GM10266 (cell line): ENCODE results near the gene ANKHD1.

Experiments used
- DNase-seq: peaks from one replicate; pipeline ENCODE4 v3.0.0; 2012; ENCODE audit errors: extremely low spot score
- TF ChIP-seq, protein P1 (sequence below): IDR thresholded peaks from 2 replicates; pipeline ENCODE4 v1.5.1; 2012; ENCODE audit warnings: mild to moderate bottlenecking, low read depth; ENCODE audit not compliant: control insufficient read depth, insufficient read depth; ENCODE audit errors: missing control alignments

The ANKHD1 gene

DNA sequence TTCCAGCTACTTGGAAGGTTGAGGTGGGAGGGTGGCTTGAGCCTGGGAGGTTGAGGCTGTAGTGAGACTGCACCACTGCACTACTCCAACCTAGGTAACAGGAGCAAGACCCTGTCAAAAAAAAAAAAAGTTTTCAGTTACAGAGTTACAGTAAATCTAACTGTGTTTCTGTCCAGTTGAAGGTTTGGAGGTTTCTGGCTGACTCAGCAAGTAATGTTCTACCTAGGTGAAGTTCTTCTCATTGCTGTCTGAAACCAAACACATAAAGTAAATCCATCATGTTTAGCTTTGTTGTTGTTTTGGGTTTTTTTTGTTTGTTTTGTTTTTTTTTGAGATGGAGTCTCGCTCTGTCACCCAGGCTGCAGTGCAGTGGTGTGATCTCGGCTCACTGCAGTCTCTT is 7.9 kb upstream of the ANKHD1 start:
- DNase-seq = no peak
- TF ChIP-seq, protein P1, sequence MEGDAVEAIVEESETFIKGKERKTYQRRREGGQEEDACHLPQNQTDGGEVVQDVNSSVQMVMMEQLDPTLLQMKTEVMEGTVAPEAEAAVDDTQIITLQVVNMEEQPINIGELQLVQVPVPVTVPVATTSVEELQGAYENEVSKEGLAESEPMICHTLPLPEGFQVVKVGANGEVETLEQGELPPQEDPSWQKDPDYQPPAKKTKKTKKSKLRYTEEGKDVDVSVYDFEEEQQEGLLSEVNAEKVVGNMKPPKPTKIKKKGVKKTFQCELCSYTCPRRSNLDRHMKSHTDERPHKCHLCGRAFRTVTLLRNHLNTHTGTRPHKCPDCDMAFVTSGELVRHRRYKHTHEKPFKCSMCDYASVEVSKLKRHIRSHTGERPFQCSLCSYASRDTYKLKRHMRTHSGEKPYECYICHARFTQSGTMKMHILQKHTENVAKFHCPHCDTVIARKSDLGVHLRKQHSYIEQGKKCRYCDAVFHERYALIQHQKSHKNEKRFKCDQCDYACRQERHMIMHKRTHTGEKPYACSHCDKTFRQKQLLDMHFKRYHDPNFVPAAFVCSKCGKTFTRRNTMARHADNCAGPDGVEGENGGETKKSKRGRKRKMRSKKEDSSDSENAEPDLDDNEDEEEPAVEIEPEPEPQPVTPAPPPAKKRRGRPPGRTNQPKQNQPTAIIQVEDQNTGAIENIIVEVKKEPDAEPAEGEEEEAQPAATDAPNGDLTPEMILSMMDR = no peak

DNA sequence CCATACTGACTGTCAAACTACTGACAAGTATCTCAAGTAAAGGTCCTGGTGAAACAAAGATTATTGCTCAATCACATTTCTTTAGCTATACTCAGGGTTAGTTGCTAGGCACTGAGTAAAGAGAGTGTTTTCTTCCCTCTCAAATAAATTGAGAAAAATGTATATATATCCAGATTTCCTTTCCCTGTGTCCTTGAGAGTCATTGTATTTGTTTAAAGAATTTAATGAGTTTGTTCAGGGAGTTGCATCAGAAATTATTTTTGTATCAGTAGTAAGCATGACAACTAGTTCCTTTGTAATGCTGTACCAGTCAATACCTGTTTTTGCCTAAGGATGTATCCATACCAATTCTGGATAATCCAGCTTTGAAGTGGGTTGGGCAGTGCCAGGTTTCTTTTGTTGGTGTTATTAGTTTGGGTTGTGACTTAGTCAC is 3.2 kb upstream of the ANKHD1 start:
- TF ChIP-seq, protein P1 = no peak
- no peak for DNase-seq

DNA sequence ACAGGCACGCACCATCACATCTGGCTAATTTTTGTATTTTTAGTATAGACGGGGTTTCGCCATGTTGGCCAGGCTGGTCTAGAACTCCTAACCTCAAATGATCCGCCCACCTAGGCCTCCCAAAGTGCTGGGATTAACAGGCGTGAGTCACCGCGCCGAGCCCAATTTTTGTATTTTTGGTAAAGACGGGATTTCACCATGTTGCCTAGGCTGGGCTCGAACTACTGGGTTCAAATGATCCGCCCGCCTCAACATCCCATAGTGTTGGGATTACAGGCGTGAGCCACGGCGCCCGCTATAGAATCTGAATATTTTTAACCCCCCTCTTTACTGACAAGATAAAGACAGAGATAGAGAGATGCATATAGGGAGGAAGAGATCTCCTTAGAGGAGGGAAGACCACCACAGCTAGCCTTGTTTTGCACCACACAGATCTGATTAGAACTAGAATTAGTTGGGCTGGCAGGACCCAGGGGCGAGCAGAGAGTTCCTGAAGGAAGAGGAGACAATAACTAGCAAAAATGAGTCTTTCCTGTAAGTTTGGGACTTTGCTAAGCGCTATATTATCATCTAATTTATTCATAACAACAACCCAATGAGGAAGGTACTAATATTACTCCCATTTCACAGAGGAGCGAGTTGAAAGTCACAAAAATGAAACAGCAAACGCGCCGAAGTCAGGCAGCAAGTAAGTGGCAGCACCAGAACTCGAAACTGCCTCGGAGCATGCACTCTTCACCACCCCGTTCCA is 1.5 kb upstream of the ANKHD1 start:
- TF ChIP-seq, protein P1 = no peak
- DNase-seq = peak; percentile 16

DNA sequence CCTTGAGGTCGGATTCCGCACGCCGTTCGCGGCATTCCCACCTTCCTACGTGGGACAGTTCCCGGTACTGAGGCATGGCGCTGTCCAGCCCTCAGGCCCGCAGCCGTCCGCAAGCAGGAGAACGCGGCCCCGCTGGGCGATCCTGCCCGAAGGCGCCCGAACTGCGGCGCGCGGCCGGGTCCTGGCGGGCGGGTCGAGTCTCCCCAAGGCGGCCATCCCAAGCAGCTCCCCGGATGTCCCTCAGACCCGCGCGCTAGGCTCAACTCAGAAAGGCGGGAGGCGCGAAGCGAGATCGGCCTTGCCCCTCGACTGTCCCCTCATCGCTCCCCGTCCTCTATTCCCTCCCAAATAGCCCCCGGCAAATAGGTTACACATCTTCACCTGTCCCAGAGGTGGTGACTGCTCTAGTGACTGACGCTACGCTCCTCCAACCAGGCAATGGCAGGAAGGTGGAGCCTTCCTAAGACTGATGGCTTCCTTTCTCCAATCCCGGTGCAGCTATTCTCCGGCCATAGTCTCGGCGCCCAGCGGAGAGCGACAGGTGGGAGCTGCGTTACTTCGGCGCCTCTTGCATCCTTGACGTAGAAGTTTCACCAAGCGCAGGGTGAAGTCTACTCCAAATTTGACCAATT is 787 bp upstream of the ANKHD1 start:
- peak; percentile 93 for DNase-seq
- TF ChIP-seq, protein P1 = no peak

DNA sequence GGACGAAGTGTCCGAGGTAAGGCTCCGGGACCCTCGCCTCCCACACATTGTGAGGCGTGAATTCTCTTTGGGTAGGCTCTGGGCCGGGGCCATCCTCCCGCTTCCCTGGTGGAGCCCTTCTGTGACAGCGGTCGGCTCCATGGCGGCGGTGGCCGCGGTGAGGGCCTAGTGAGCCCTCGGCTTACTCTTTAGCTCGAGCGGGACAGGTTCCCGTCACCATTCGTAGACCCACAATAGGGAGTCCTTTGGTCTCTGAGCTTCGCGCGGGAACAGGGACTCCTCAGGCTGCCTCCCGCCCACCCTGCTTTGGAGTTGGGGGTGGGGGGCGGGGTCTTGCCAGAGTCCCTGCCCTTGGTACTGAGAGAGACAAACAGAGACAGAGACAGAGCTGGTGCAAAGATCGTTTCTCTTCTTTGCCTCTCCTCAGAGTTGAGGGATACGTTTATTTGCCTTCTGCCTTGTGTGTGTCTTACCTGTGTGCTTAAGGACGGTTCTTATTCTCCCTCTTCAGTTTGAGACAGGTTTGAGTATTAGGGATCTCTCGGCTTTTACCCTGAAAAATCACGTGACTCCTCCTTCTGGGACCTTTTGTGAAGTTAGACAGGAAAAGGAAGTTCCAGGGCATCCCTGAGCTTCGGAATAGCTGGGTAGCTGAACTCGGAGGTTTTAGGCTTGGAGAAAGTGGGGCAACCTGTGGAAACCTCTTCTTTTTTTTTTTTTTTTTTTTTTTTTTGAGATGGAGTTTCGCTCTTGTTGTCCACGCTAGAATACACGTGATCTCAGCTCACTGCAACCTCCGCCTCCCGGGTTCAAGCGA is 833 bp downstream of the ANKHD1 start:
- TF ChIP-seq, protein P1 = no peak
- DNase-seq = peak; percentile 49

DNA sequence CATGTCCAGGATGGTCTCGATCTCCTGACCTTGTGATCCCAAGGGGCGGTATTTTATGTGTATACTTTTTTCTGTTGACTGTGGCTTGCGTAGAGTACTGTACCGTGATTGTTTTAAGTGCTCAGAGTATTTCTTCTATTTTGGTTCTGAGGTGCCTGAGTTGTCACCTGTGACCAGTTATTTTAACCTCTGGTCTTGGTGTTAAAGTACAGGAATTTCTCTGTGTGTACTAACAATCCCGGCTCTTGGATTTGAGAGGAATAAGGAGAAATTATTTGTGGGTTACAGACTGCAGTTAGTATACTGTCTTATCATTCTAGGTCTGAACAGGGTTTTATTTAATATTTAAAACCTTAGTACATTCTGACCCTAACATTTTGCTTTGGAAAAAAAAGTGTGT is 2.0 kb downstream of the ANKHD1 start:
- no peak for DNase-seq
- TF ChIP-seq, protein P1 = no peak
